Measurements from ENCODE around the gene FXYD7. TPM values are rescaled to one million over a fixed set of nuclear protein-coding genes. Genes with fewer than 3 reads are reported as not detected.

Gene FXYD7
- total RNA-seq, 1 donor from 2014 or later = 3.4 TPM

- Histone ChIP-seq H3K27me3 (no peaks in the 10 kb centered on the region), H3K9me3 (no peaks in the 10 kb centered on the region), H3K27ac (peak overlapping the region; percentile 75), H3K4me1 (peaks cover 56% of the 10 kb centered on the region), H3K4me3 (peak overlapping the region; percentile 28 to 39), H3K36me3 (no peaks in the 10 kb centered on the region)
- no peak for TF ChIP-seq POLR2A (IDR thresholded peaks at IDR 0.05)
- no peak for TF ChIP-seq POLR2AphosphoS5 (IDR thresholded peaks at IDR 0.05; ENCODE audit: insufficient read depth in 1 of 2, low read depth in 1 of 2)
- TF ChIP-seq, protein P1, sequence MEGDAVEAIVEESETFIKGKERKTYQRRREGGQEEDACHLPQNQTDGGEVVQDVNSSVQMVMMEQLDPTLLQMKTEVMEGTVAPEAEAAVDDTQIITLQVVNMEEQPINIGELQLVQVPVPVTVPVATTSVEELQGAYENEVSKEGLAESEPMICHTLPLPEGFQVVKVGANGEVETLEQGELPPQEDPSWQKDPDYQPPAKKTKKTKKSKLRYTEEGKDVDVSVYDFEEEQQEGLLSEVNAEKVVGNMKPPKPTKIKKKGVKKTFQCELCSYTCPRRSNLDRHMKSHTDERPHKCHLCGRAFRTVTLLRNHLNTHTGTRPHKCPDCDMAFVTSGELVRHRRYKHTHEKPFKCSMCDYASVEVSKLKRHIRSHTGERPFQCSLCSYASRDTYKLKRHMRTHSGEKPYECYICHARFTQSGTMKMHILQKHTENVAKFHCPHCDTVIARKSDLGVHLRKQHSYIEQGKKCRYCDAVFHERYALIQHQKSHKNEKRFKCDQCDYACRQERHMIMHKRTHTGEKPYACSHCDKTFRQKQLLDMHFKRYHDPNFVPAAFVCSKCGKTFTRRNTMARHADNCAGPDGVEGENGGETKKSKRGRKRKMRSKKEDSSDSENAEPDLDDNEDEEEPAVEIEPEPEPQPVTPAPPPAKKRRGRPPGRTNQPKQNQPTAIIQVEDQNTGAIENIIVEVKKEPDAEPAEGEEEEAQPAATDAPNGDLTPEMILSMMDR (IDR thresholded peaks at IDR 0.05) = no peak
- DNase-seq (ENCODE audit: extremely low spot score in 2 of 2) = no peak
- intact Hi-C loops (cut with DNase I) = loop anchor here (5.0 kb wide), 2 partner anchors 65 to 125 kb away; partner anchors contain the start of gene USF2
Observed at GRCh38 chr19:35141837-35142605, 1.0 kb upstream of the FXYD7 start.

GRCh38 chr19:35142606-35143230 is 337 bp upstream of the FXYD7 start:
- peak overlapping the region; percentile 75 for H3K27ac ChIP-seq
- no peak for DNase-seq (ENCODE audit: extremely low spot score in 2 of 2)
- intact Hi-C loops (cut with DNase I) = loop anchor here (5.0 kb wide), 2 partner anchors 65 to 125 kb away; partner anchors contain the start of gene USF2

GRCh38 chr19:35143818-35144217 is 763 bp downstream of the FXYD7 start:
- H3K4me1 ChIP-seq = peaks cover 47% of the 10 kb centered on the region
- no peaks in the 10 kb centered on the region for H3K36me3 ChIP-seq
- peak overlapping the region in 1 of 2 donors; percentile 39 for H3K4me3 ChIP-seq
- no peaks in the 10 kb centered on the region for H3K27me3 ChIP-seq
- H3K9me3 ChIP-seq = no peaks in the 10 kb centered on the region
- peak overlapping the region; percentile 75 for H3K27ac ChIP-seq
- TF ChIP-seq POLR2A (IDR thresholded peaks at IDR 0.05) (no peak), POLR2AphosphoS5 (IDR thresholded peaks at IDR 0.05; ENCODE audit: insufficient read depth in 1 of 2, low read depth in 1 of 2) (no peak)
- TF ChIP-seq, protein P1 (IDR thresholded peaks at IDR 0.05) = no peak
- DNase-seq (ENCODE audit: extremely low spot score in 2 of 2) = no peak
- intact Hi-C loops (cut with DNase I) = loop anchor here (5.0 kb wide), 2 partner anchors 67 to 123 kb away; partner anchors contain the start of gene USF2

More at GRCh38 chr19:35142606-35143230, 337 bp upstream of the FXYD7 start:
- Histone ChIP-seq H3K9me3 (no peaks in the 10 kb centered on the region), H3K36me3 (no peaks in the 10 kb centered on the region), H3K4me3 (peak overlapping the region; percentile 28 to 39), H3K27me3 (no peaks in the 10 kb centered on the region), H3K4me1 (peaks cover 49% of the 10 kb centered on the region)
- TF ChIP-seq, protein P1 (IDR thresholded peaks at IDR 0.05) = peak in 1 of 3 experiments; percentile 85
- no peak for TF ChIP-seq POLR2A (IDR thresholded peaks at IDR 0.05)

DNA sequence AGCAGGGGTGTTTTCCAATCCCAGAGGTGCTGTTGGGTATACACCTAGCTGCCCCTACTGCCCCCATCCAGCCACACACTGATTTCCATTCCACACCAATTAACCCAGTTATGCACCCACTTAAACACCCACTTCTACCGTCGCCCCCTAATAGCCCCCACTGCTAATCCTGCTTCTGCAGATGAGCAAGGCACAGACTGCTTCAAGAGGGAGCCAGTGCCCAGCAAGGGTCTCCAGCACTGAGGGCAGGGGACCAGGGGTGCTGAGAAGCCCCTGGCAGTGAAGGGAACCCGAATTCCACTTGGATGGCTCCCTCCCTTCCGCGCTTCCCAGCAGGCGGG is 1.2 kb downstream of the FXYD7 start:
- Histone ChIP-seq H3K4me3 (no peak overlapping the region), H3K27me3 (no peaks in the 10 kb centered on the region), H3K36me3 (no peaks in the 10 kb centered on the region), H3K4me1 (peaks cover 47% of the 10 kb centered on the region), H3K9me3 (no peaks in the 10 kb centered on the region), H3K27ac (no peak overlapping the region)
- DNase-seq (ENCODE audit: extremely low spot score in 2 of 2) = no peak
- intact Hi-C loops (cut with DNase I) = loop anchor here (5.0 kb wide), 2 partner anchors 67 to 123 kb away; partner anchors contain the start of gene USF2
- TF ChIP-seq, protein P1 (IDR thresholded peaks at IDR 0.05) = no peak
